Breast epithelium (tissue), 3 donors: ENCODE measurements around the gene CCDC117.

ENCODE experiments used
- CTCF ChIP-seq, 3 donors: fragments of 450-650 bp; IDR thresholded peaks; one replicate each; pipeline ENCODE4 v1.5.1; 2016 to 2017; ENCODE audit warnings: antibody characterized with exemption in 3 of 3, mild to moderate bottlenecking in 3 of 3, moderate library complexity in 3 of 3
- POLR2A ChIP-seq: fragments of 450-650 bp; IDR thresholded peaks from one replicate; pipeline ENCODE4 v1.6.1; 2016; ENCODE audit warnings: antibody characterized with exemption, mild to moderate bottlenecking, moderate library complexity

DNA sequence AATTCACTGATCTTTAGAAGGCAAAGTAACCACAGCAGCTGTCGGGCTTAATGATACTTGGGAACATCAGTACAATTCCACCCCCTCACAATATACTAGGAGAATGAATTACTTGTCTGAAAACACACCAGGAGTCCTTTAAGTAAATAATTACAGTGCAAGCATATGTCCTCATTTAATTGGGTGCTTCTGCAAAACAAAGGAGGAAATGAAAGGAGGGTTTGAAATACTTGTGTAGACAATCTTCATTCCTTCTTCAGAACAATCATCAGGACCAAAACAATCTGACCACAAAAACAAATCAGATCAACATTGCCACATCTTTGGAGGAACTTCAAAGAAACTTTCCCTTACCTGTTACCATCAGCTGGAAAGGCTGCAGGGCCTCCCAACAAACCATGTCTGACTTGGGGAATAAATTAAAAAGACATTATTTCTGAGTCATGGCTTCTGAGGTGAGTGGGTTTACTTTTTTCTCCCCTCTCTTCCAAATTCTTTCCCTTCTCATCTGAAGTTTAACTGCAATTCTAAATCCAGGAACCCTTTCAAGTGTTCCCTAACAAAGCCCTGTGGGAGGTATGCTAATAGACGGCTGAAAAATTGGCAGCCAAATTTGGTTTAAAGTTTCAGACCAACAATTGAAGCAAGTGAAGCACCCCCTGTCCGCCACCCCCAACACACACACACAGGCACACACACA is 12.5 kb upstream of the CCDC117 start:
- no peak for TF ChIP-seq CTCF (IDR thresholded peaks at IDR 0.05)
- TF ChIP-seq POLR2A = no peak
